Psoas muscle (tissue), 8 donors: ENCODE measurements around the gene SYCP1. TPM values are rescaled to one million over a fixed set of nuclear protein-coding genes. Genes with fewer than 3 reads are reported as not detected.

Experiments used
- ATAC-seq, 4 donors: fragments of 200-7000 bp; cut with Tn5 transposase; one replicate each; pipeline ENCODE4 v1.9.1; 2020; ENCODE audit warnings: moderate library complexity in 3 of 4, mild to moderate bottlenecking in 2 of 4
- DNase-seq, 2 donors: peaks; one replicate each; pipeline ENCODE4 v3.0.0-alpha.2; 2020
- H3K27ac ChIP-seq: fragments of 200-600 bp; one replicate; pipeline ENCODE4 v1.8.0; 2022
- H3K27me3 ChIP-seq, 3 donors: fragments of 200-600 bp in 1 of 3; one replicate each; pipeline versions ENCODE4 v1.6.1 to v1.8.0; 2013 to 2022; ENCODE audit warnings: low read length in 2 of 3, mild to moderate bottlenecking in 2 of 3, moderate library complexity in 1 of 3; ENCODE audit not compliant: insufficient read depth in 3 of 3
- H3K36me3 ChIP-seq, 2 donors: fragments of 200-600 bp in 1 of 2; one replicate each; pipeline versions ENCODE4 v1.6.1 to v1.8.0; 2013 to 2022; ENCODE audit warnings: low read depth in 1 of 2, mild to moderate bottlenecking in 1 of 2, moderate library complexity in 1 of 2; ENCODE audit not compliant: insufficient read depth in 1 of 2
- H3K4me1 ChIP-seq: fragments of 200-600 bp; one replicate; pipeline ENCODE4 v1.8.0; 2022
- H3K4me3 ChIP-seq: fragments of 200-600 bp; one replicate; pipeline ENCODE4 v1.8.0; 2022; ENCODE audit warnings: mild to moderate bottlenecking
- H3K9me3 ChIP-seq: fragments of 200-600 bp; one replicate; pipeline ENCODE4 v1.8.0; 2022
- CTCF ChIP-seq: fragments of 200-600 bp; IDR thresholded peaks from one replicate; pipeline ENCODE4 v1.8.0; 2022; ENCODE audit warnings: antibody characterized with exemption
- WGBS, 3 donors: extraction: QIAGEN DNeasy Blood & Tissue Kit; methylation state at CpG; one replicate each; pipeline versions ENCODE4 v1.1.6 to v1.1.7; 2013; 5-methylcytosine and 5-hydroxymethylcytosine counted together
- intact Hi-C, 2 donors: fragments of 100-400 bp; cut with DNase I; formaldehyde crosslinking; loops; one replicate each; pipeline versions ENCODE4 v1.11.0 to v1.14.2; 2022
- polyA plus RNA-seq, 3 donors: library from polyadenylated mRNA; stranded (reverse); fragments of 200-250 nt; gene quantifications; one replicate each; pipeline ENCODE4 v1.2.3, GENCODE V29; 2013
- total RNA-seq, 4 donors: library from RNA; stranded (reverse); fragmentation: NEBNext Ultra II Directional in 2 of 4; extraction: Animal tissue kit (Norgen Biotek cat#: 25700) in 2 of 4; gene quantifications; one replicate each; pipeline versions ENCODE4 v1.2.1 to v1.2.4, GENCODE V29; 2021 to 2023
- donor health status: healthy with polysubstance abuse.
- donor health status: DM: no; HTN: no; CAD: no; lungs with moderate emphysema.
- donor health status: Bipolar disorder and iron deficiency.
- donor health status: healthy.
- donor health status: DM: yes; HTN: yes; CAD: no.
- donor health status: DM: no; HTN: no; CAD: no.
- donor health status: DM: no; HTN: no; CAD: no.
- donor health status: DM: yes; HTN: yes; CAD: no.

Gene SYCP1
- total and polyA plus RNA-seq, 7 donors: not detected

GRCh38 chr1:114927401-114927800 is 72.7 kb downstream of the SYCP1 start:
- Histone ChIP-seq H3K4me3 (no peak overlapping the region), H3K27me3 (no peaks in the 10 kb centered on the region), H3K4me1 (no peaks in the 10 kb centered on the region), H3K36me3 (no peaks in the 10 kb centered on the region), H3K27ac (no peak overlapping the region), H3K9me3 (no peaks in the 10 kb centered on the region)
- no peak for TF ChIP-seq CTCF
- intact Hi-C loops: no loop called here
- 73 to 81% (median 75%) methylated on average over 1 of the region's 1 CpG for WGBS, 3 donors
- DNase-seq (no peak), ATAC-seq (no peak)

GRCh38 chr1:114956570-114956969 is 101.9 kb downstream of the SYCP1 start:
- H3K4me1 ChIP-seq: no peaks in the 10 kb centered on the region
- H3K27ac ChIP-seq: no peak overlapping the region
- WGBS, 3 donors: 77 to 94% (median 78%) methylated on average over 1 of the region's 1 CpG
- no peak for DNase-seq
- ATAC-seq: no peak
- no peaks in the 10 kb centered on the region for H3K27me3 ChIP-seq
- H3K9me3 ChIP-seq: no peaks in the 10 kb centered on the region
- H3K36me3 ChIP-seq: no peaks in the 10 kb centered on the region
- TF ChIP-seq CTCF: peak; percentile 33
- no peak overlapping the region for H3K4me3 ChIP-seq
- intact Hi-C loops: no loop called here

DNA sequence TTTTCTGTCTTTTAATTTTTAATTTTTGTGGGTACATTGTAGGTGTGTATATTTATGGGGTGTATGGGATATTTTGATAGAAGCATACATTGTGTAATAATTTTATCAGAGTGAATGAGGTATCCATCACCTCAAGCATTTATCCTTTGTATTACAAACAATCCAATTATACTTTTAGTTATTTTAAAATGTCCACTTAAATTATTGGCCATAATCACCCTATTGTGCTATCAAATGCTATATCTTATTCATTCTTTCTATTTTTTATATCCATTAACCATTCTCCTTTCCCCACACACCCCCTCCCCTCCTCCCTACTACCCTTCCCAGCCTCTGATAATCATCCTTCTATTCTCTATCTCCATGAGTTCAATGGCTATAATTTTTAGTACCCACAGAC is 104.8 kb downstream of the SYCP1 start:
- Histone ChIP-seq H3K27me3 (no peaks in the 10 kb centered on the region), H3K27ac (no peak overlapping the region), H3K4me1 (no peaks in the 10 kb centered on the region), H3K36me3 (no peaks in the 10 kb centered on the region), H3K9me3 (no peaks in the 10 kb centered on the region), H3K4me3 (no peak overlapping the region)
- no peak for TF ChIP-seq CTCF
- no peak for DNase-seq
- intact Hi-C loops: no loop called here
- ATAC-seq: no peak

GRCh38 chr1:114976891-114977290 is 122.2 kb downstream of the SYCP1 start:
- TF ChIP-seq CTCF: no peak
- intact Hi-C loops: loop anchor here (5.0 to 10.0 kb wide), 2 partner anchors 618 to 620 kb away; no protein-coding TSS in a partner anchor
- Histone ChIP-seq H3K4me1 (no peaks in the 10 kb centered on the region), H3K27me3 (peaks cover 0 to 2% (median 0%) of the 10 kb centered on the region in 3 donors), H3K36me3 (no peaks in the 10 kb centered on the region), H3K9me3 (peaks cover 4% of the 10 kb centered on the region), H3K27ac (no peak overlapping the region), H3K4me3 (no peak overlapping the region)
- 90 to 96% (median 96%) methylated on average over 1 of the region's 1 CpG for WGBS, 3 donors
- ATAC-seq (no peak), DNase-seq (no peak)

- no peak overlapping the region for H3K27ac ChIP-seq
- peak in 1 of 4 donors; percentile 60 for ATAC-seq
Observed at GRCh38 chr1:114979278-114979891, 124.7 kb downstream of the SYCP1 start.

More at GRCh38 chr1:114979278-114979891, 124.7 kb downstream of the SYCP1 start:
- Histone ChIP-seq H3K9me3 (peaks cover 10% of the 10 kb centered on the region), H3K4me3 (no peak overlapping the region), H3K27me3 (peaks cover 0 to 2% (median 0%) of the 10 kb centered on the region in 3 donors), H3K36me3 (no peaks in the 10 kb centered on the region), H3K4me1 (no peaks in the 10 kb centered on the region)
- intact Hi-C loops: loop anchor here (1.0 to 10.0 kb wide), 3 partner anchors 134 to 618 kb away; no protein-coding TSS in a partner anchor
- 29 to 31% (median 30%) methylated on average over 4 of the region's 4 CpGs for WGBS, 3 donors
- DNase-seq: peak in 1 of 2 donors; percentile 17
- peak; percentile 89 for TF ChIP-seq CTCF
